Muscle layer of duodenum (tissue), 2 donors: ENCODE results near the gene LRP2BP.
A peak's percentile ranks its signal among the peaks of the same experiment; 100 is the strongest.
"Not testable (repeated sequence)": the region's sequence is repeated elsewhere in the genome, so short reads cannot be mapped to it uniquely, and the experiment has no call there.

Source experiments
- H3K27ac ChIP-seq: one replicate; pipeline ENCODE4 v1.7.0; 2013; ENCODE audit warnings: mild to moderate bottlenecking, low read length
- H3K27me3 ChIP-seq: one replicate; pipeline ENCODE4 v1.7.0; 2013; ENCODE audit warnings: low read depth, mild to moderate bottlenecking, control low read depth, low read length
- H3K36me3 ChIP-seq, 2 donors: one replicate each; pipeline ENCODE4 v1.7.0; 2013; ENCODE audit warnings: low read length in 2 of 2, control low read depth in 1 of 2, mild to moderate bottlenecking in 1 of 2; ENCODE audit not compliant: insufficient read depth in 2 of 2, control insufficient read depth in 1 of 2
- H3K4me1 ChIP-seq, 2 donors: one replicate each; pipeline ENCODE4 v1.7.0; 2013; ENCODE audit warnings: low read length in 2 of 2, mild to moderate bottlenecking in 2 of 2, control low read depth in 1 of 2, moderate library complexity in 1 of 2; ENCODE audit not compliant: insufficient read depth in 2 of 2, control insufficient read depth in 1 of 2
- H3K4me3 ChIP-seq, 2 donors: one replicate each; pipeline ENCODE4 v1.7.0; 2013; ENCODE audit warnings: low read length in 2 of 2, low read depth in 1 of 2, mild to moderate bottlenecking in 1 of 2
- H3K9me3 ChIP-seq, 2 donors: one replicate each; pipeline ENCODE4 v1.7.0; 2013; ENCODE audit warnings: low read length in 2 of 2, control low read depth in 1 of 2, mild to moderate bottlenecking in 1 of 2; ENCODE audit not compliant: control insufficient read depth in 1 of 2
- donor health status: healthy.

Gene LRP2BP

DNA sequence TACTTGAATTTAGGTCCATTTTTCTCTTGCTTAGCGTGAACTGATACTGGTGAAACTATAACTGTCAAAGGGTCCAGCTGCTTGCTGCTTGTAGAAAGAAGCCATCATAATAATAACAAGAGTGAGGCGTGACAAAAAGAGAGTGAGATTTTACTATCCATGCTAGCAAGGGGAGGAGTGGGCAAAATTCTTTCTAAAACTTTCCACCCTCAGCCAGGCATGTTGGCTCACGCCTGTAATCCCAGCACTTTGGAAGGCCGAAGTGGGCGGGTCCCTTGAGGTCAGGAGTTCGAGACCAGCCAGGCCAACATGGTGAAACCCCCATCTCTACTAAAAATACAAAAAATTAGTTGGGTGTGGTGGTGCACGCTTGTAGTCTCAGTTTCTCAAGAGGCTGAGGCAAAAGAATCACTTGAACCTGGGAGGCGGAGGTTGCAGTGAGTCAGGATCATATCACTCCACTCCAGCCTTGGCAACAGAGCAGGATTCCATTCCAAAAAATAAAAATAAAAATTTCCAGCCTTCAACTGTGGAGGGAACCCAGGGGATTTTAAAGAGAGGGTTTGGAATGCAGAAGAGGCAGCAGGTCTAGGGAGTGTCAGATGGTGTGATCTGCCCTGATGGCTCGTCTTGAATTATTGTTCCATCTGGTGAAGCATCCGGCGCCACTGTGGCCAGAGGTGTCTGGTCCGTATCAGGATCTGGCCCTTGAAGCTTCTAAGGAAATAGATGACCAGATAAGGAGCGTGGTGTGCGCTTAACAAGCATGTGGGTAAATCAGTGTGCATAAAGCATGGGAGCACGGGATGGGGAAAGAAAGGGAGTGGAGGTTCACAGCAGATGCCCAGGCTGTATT, 51.8 kb downstream of the LRP2BP start:
- H3K9me3 ChIP-seq, result no peaks in the 10 kb centered on the region
- peaks cover 6 to 11% of the 10 kb centered on the region in 2 donors for H3K36me3 ChIP-seq
- H3K4me3 ChIP-seq, result peak overlapping the region in 1 of 2 donors; percentile 1
- no peaks in the 10 kb centered on the region for H3K27me3 ChIP-seq
- peak overlapping the region; percentile 70 for H3K27ac ChIP-seq
- peaks cover 0 to 8% of the 10 kb centered on the region in 2 donors for H3K4me1 ChIP-seq

DNA sequence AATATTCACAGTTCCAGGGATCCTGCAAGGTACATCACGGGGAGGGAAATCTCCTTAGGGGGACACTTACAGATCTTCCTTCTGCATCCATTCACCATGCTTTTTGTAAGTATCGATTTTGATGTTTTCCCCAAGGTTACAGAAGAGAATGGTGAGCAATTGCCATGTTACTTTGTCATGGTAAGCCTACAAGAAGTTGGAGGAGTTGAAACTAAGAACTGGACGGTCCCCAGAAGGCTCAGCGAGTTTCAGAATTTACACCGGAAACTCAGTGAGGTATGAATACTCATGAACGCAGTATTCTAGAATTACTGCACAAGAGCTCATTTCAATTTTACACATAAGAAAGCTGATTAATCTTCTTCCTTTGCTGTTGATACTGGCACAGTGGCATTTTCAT, 53.9 kb downstream of the LRP2BP start:
- Histone ChIP-seq H3K4me3 (no peak overlapping the region), H3K36me3 (peaks cover 6 to 11% of the 10 kb centered on the region in 2 donors), H3K9me3 (no peaks in the 10 kb centered on the region), H3K27ac (no peak overlapping the region), H3K4me1 (peaks cover 0 to 8% of the 10 kb centered on the region in 2 donors), H3K27me3 (no peaks in the 10 kb centered on the region)

- Histone ChIP-seq H3K27ac (no peak overlapping the region), H3K36me3 (peaks cover 6 to 11% of the 10 kb centered on the region in 2 donors), H3K27me3 (no peaks in the 10 kb centered on the region), H3K4me1 (peaks cover 0 to 8% of the 10 kb centered on the region in 2 donors), H3K4me3 (no peak overlapping the region), H3K9me3 (no peaks in the 10 kb centered on the region)
Measured at GRCh38 chr4:185341377-185341776, 54.3 kb downstream of the LRP2BP start.

GRCh38 chr4:185339941-185340340, 55.8 kb downstream of the LRP2BP start:
- Histone ChIP-seq H3K4me1 (peaks cover 0 to 5% of the 10 kb centered on the region in 2 donors), H3K9me3 (no peaks in the 10 kb centered on the region), H3K27ac (no peak overlapping the region), H3K4me3 (no peak overlapping the region), H3K36me3 (peaks cover 6 to 11% of the 10 kb centered on the region in 2 donors), H3K27me3 (no peaks in the 10 kb centered on the region)

DNA sequence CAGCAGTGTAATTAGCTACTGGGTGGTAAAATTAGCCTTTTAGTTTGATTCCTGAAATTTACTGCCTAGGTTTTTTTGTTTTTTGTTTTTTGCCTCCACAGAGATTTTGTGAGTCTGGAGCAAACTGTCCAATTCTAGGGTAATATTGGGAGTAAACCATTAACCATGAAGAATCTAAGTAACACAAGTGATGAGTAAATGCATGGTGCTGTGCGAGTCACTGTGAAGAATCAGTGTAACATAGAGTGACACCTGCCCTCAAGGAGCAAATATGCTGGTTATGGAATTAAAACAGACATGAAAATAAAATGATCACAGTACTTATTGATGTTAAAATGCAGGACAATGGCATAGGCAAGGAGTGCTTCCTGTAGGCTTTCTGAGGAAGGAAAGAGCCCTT, 60.1 kb downstream of the LRP2BP start:
- H3K4me3 ChIP-seq, result no peak overlapping the region
- H3K36me3 ChIP-seq, result peaks cover 3 to 10% of the 10 kb centered on the region in 2 donors
- H3K27me3 ChIP-seq, result no peaks in the 10 kb centered on the region
- no peak overlapping the region for H3K27ac ChIP-seq
- H3K4me1 ChIP-seq, result no peaks in the 10 kb centered on the region
- no peaks in the 10 kb centered on the region for H3K9me3 ChIP-seq

- Histone ChIP-seq H3K4me3 (no peak overlapping the region), H3K4me1 (no peaks in the 10 kb centered on the region), H3K36me3 (peaks cover 0 to 4% of the 10 kb centered on the region in 2 donors), H3K27ac (no peak overlapping the region), H3K9me3 (no peaks in the 10 kb centered on the region), H3K27me3 (no peaks in the 10 kb centered on the region)
Measured at GRCh38 chr4:185334326-185334725, 61.4 kb downstream of the LRP2BP start.

GRCh38 chr4:185332575-185333464, 62.9 kb downstream of the LRP2BP start:
- peaks cover 0 to 4% of the 10 kb centered on the region in 2 donors for H3K36me3 ChIP-seq
- no peak overlapping the region for H3K27ac ChIP-seq
- no peaks in the 10 kb centered on the region for H3K9me3 ChIP-seq
- H3K4me1 ChIP-seq, result no peaks in the 10 kb centered on the region
- no peak overlapping the region for H3K4me3 ChIP-seq
- H3K27me3 ChIP-seq, result no peaks in the 10 kb centered on the region

- H3K4me3 ChIP-seq, result not testable (repeated sequence)
Measured at GRCh38 chr4:185329879-185330510, 65.7 kb downstream of the LRP2BP start.

DNA sequence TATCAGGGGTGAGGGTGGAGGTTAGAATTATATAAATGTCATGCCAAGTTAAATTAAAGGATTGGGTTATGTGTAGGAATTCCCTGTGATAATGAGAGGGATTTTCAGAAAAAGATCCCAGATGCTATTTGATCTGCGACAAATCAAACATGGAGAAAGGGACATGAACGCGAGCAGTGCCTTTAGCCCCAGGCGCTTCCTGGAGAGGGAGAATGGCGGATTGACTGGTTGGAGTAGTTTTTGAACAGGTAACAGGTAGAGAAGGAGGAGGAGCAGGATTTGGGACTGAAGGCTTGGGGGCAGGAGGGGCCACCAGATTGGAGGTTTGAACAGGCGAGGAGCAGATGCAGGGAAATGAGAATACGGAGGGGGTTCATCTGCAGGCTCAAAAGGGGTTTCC, 67.1 kb downstream of the LRP2BP start:
- Histone ChIP-seq H3K4me1 (no peaks in the 10 kb centered on the region), H3K27ac (no peak overlapping the region), H3K4me3 (no peak overlapping the region), H3K27me3 (no peaks in the 10 kb centered on the region), H3K36me3 (peaks cover 0 to 9% of the 10 kb centered on the region in 2 donors), H3K9me3 (no peaks in the 10 kb centered on the region)

More at GRCh38 chr4:185329879-185330510, 65.7 kb downstream of the LRP2BP start:
- not testable (repeated sequence) for H3K4me1 ChIP-seq, H3K27ac ChIP-seq, H3K36me3 ChIP-seq, H3K9me3 ChIP-seq, H3K27me3 ChIP-seq

DNA sequence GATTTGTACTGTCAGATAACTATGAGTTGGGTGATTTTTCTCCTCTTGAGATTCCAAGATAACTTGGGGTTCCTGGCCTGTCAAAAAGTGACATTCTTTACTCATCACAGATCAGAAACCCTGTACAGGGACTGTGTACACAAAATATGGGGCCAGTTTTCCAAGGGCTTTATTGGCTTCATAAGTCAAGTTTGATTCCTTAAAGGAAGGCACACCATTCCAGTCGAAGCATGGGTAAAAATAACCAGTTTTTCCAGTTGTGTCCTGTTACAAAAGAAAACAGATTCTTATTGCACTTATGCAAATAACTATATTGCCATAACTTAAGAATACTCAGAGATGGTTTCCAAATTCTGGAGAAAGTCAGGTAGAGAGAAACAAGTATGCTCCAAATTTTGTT, 70.0 kb downstream of the LRP2BP start:
- not testable (repeated sequence) for H3K27ac ChIP-seq, H3K4me1 ChIP-seq, H3K36me3 ChIP-seq, H3K27me3 ChIP-seq, H3K9me3 ChIP-seq, H3K4me3 ChIP-seq

- not testable (repeated sequence) for H3K27ac ChIP-seq, H3K4me1 ChIP-seq, H3K27me3 ChIP-seq, H3K36me3 ChIP-seq, H3K4me3 ChIP-seq, H3K9me3 ChIP-seq
Measured at GRCh38 chr4:185324361-185324760, 71.4 kb downstream of the LRP2BP start.
